DMS 273 treated with DMSO at 0.1 percent for 48 hours (cell line): ENCODE results near the gene CMTM8.
"Not testable (repeated sequence)": the region's sequence is repeated elsewhere in the genome, so short reads cannot be mapped to it uniquely, and the experiment has no call there.

Experiments
- DNase-seq: peaks from one replicate; lab custom pipeline; 2025; lab: John Stamatoyannopoulos, UW

Gene CMTM8

DNA sequence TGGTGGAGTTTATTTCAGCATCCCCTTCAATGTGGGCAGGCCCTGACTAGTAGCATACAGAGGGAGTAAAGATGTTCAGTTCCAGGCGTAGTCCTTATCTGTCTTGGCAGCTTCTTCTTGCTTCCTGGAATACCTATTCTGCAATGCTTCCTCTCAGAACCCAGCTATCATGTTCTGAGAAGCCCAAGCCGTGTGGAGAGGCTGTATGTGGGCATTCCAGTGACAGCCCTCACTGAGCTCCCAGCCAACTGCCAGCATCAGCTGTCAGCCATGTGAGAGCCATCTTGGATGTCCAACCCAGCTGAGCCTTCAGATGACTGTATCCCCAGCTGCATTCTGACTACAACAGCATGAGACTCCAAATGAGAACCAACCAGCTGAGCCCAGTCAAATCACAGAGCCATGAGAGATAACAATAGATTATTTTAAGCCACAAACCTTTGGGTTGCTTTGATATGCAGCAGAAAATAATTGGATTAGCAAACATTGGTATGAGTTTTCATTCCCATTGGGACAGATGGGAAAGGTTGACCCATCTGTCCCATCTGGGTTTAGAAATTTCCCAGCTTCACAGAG lies 144.7 kb downstream of the CMTM8 start:
- peak; percentile 29 for DNase-seq

GRCh38 chr3:32384938-32385337 lies 146.5 kb downstream of the CMTM8 start:
- DNase-seq = no peak

- no peak for DNase-seq
Observed at GRCh38 chr3:32387512-32387911, 149.0 kb downstream of the CMTM8 start.

DNA sequence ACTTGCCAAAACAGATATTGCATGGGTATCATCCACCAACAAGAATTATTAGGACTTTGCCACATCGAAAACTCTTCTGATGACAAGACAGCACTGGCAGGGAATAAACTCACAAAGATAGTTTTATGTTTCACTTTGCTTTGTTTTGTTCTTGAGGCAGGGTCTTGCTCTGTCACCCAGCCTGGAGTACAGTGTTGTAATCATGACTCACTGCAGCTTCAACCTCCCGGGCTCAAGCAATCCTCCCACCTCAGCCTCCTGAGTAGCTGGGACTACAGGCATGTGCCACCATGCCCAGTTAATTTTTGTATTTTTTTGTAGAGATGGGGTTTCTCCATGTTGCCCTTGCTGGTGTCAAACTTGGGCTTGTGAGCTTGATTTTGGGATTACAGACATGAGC lies 151.1 kb downstream of the CMTM8 start:
- DNase-seq = not testable (repeated sequence)

- DNase-seq = peak; percentile 14
Observed at GRCh38 chr3:32391643-32392535, 153.4 kb downstream of the CMTM8 start, which contains the start of gene CMTM7. Gene CMTM7 (plus strand): TSS chr3:32391853. CDS start chr3:32391907, 54 bp downstream.

GRCh38 chr3:32392536-32393302 lies 154.2 kb downstream of the CMTM8 start:
- DNase-seq = no peak

GRCh38 chr3:32395496-32395895 lies 157.0 kb downstream of the CMTM8 start:
- no peak for DNase-seq

- DNase-seq = no peak
Observed at GRCh38 chr3:32397941-32398340, 159.5 kb downstream of the CMTM8 start.

DNA sequence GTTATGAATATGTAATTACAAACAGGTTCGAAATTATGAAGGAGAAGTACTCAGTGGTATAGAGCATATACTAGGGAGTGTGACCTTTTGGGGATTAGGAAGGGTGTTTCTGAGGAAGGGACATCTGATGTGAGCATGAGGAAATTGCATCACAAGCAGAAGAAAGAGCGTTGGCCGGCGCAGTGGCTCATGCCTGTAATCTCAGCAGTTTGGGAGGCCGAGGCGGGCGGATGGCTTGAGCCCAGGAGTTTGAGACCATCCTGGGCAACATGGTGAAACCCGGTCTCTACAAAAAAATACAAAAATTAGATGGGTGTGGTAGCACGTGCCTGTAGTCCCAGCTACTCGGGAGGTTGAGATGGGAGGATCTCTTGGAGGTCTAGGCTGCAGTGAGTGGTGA lies 160.1 kb downstream of the CMTM8 start:
- DNase-seq = no peak

GRCh38 chr3:32399030-32399620 lies 160.6 kb downstream of the CMTM8 start:
- peak; percentile 10 for DNase-seq

- no peak for DNase-seq
Observed at GRCh38 chr3:32401126-32401525, 162.6 kb downstream of the CMTM8 start.

DNA sequence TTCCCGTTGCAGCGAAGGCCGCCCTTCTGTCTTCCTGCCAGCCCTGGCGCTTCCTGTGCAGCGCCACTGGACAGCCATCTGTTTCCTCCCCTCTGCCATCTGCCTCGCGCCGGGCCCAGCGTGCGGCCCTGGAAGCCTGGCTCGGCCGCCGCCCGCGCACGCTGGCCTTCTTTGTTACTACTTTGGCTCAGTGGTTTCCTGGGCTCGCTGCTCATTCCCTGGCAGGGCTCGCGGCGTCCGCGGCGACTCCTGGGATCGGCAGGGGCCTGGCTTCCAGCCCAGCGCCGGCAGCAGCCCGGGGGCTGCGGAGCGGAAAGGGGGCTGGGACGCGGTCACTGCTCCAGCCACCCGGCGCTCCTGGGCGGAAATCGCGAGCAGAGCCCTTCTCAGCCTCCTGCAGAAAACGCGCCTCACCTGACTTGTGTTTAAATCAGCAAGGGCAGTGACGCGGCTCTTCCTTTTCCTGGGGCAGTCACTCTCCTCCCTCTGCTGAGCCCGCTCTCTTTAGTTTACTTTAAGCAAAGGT lies 163.1 kb downstream of the CMTM8 start:
- peak; percentile 76 for DNase-seq

GRCh38 chr3:32403663-32404062 lies 165.2 kb downstream of the CMTM8 start:
- DNase-seq = peak; percentile 22

- no peak for DNase-seq
Observed at GRCh38 chr3:32404714-32405113, 166.2 kb downstream of the CMTM8 start.

DNA sequence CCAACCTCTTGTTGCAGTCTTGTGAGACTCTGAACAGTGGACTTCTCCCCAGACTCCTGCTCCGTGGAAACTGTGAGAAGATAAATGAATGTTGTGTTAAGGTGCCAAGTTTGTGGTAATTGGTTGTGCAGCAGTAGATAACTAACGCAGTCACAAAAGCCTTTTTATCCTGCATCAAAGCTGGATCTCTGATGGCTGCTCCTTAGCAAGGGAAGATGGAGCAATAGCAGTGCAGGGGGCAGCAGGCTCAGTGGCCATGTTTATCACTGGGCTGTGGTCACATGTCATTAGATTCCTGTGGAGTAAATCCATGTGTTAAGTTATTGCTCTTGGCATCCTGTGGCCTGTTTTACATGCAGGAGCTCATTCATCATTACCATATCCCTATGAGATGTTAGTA lies 166.7 kb downstream of the CMTM8 start:
- DNase-seq = no peak

- DNase-seq = no peak
Observed at GRCh38 chr3:32405711-32406323, 167.3 kb downstream of the CMTM8 start.

- peak; percentile 29 for DNase-seq
Observed at GRCh38 chr3:32406486-32407408, 168.3 kb downstream of the CMTM8 start.

DNA sequence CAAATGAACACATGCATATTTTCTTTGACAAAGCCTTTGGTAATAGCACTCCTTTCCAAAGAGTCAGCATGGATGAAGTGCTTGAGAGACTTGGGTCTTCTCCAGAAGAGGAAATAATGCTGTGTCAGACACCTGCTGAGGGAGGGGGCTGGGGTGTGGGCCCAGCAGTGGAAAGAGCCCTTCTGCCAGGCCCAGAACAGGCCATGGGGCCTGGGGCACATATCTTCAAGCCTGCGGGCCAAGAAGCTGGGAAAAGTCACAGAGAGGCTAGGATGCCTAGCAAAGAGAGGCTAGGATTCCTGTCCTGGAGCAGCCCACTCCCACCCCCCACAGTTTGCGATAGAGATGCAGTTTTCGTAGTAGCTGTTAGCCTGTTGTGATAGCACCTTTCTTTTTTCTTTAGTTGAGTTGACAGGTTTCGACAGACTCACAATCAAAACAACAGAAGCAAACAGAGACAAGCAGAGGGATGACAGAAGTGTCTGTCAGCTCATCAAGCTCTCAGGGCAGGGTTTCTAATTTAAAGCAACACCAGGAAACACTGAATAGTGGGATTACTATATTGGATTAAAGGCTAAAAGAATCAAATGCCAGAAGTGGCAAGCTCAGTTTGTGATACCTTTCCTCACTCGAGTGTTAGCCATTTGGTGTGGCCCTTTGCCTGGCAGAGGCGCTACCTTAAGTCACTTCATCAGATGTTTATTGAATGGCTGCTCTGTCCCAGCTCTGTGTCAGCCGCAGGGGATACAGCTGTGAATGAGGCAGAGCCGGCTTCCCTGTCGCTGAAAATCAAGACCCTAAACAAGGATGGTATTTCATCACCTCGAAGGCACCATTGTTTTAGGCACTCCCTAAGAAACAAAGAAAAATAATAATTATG lies 172.1 kb downstream of the CMTM8 start:
- DNase-seq = no peak

GRCh38 chr3:32411442-32411841 lies 173.0 kb downstream of the CMTM8 start:
- no peak for DNase-seq
